HCT116 (cell line): ENCODE results near the gene SLC44A1. TPM values are rescaled to one million over a fixed set of nuclear protein-coding genes. Genes with fewer than 3 reads are reported as not detected.

Source experiments
- ATAC-seq: fragments of 200-7000 bp; cut with Tn5 transposase; 2 replicates; pipeline ENCODE4 v1.9.1; 2020; ENCODE audit warnings: mild to moderate bottlenecking, moderate library complexity
- BruUV-seq: library from RNA; stranded (reverse); fragments of 400-500 nt; replicated peaks from 2 replicates; lab custom pipeline; 2021; lab: Mats Ljungman, UMichigan
- CTCF ChIA-PET: fragments of 300-600 bp; sonication (Branson Sonifier 250); formaldehyde crosslinking; loops from one replicate; lab custom pipeline; 2021; ENCODE audit warnings: antibody characterized with exemption; lab: Charles Lee
- POLR2A ChIA-PET: fragments of 300-600, 350-600 bp; sonication (Branson Sonifier 250); formaldehyde crosslinking; loops from one replicate; lab custom pipeline; 2021; ENCODE audit warnings: antibody characterized with exemption; lab: Charles Lee
- RAD21 ChIA-PET, 2 experiments: fragments of 300-600 bp; sonication (Branson Sonifier 250); formaldehyde crosslinking; loops; one replicate each; lab custom pipeline; 2023; ENCODE audit warnings: low total read pairs in 2 of 2; ENCODE audit not compliant: uncharacterized antibody in 2 of 2, unreplicated experiment in 2 of 2, low non-redundant PET in 1 of 2; lab: Charles Lee
- DNase-seq: peaks from one replicate; pipeline ENCODE4 v3.0.0-alpha.2; 2010; ENCODE audit warnings: low read depth, low spot score
- H2AFZ ChIP-seq: fragments of 200-600 bp; shearing (Covaris generic), sonication (generic); 2 replicates; pipeline ENCODE4 v1.6.1; 2017; ENCODE audit warnings: low read depth, mixed run types, mixed read lengths, antibody characterized with exemption, low read length; ENCODE audit not compliant: poor library complexity, severe bottlenecking
- H3K27ac ChIP-seq: 2 replicates; pipeline ENCODE4 v1.5.1; 2012; ENCODE audit warnings: low read depth, low read length
- H3K27me3 ChIP-seq: fragments of 200-600 bp; sonication (generic); 2 replicates; pipeline ENCODE4 v1.6.1; 2016; ENCODE audit warnings: mixed run types, low read length, mixed read lengths; ENCODE audit not compliant: insufficient read depth
- H3K36me3 ChIP-seq, 2 experiments: fragments of 200-500 bp in 1 of 2; fragments of 200-600 bp in 1 of 2; sonication (Bioruptor generic) in 1 of 2; sonication (generic) in 1 of 2; 2 replicates each; pipeline versions ENCODE4 v1.5.1 to v1.6.1; 2014 to 2016; ENCODE audit warnings: low read length in 2 of 2, inconsistent platforms in 1 of 2, mixed read lengths in 1 of 2, mixed run types in 1 of 2; ENCODE audit not compliant: insufficient read depth in 2 of 2, control insufficient read depth in 1 of 2
- H3K4me1 ChIP-seq, 2 experiments: fragments of 200-600 bp in 1 of 2; sonication (generic) in 1 of 2; 2 replicates each; pipeline versions ENCODE4 v1.5.1 to v1.6.1; 2012 to 2017; ENCODE audit warnings: low read length in 2 of 2, inconsistent platforms in 1 of 2, mild to moderate bottlenecking in 1 of 2, mixed read lengths in 1 of 2, mixed run types in 1 of 2, moderate library complexity in 1 of 2; ENCODE audit not compliant: insufficient read depth in 2 of 2, control insufficient read depth in 1 of 2
- H3K4me2 ChIP-seq: fragments of 200-600 bp; sonication (generic); 2 replicates; pipeline ENCODE4 v1.6.1; 2017; ENCODE audit warnings: mixed run types, low read length, mixed read lengths
- H3K4me3 ChIP-seq, 2 experiments: fragments of 200-600 bp in 1 of 2; sonication (generic) in 1 of 2; replicated peaks in 1 of 2; 2 replicates each; pipeline ENCODE4 v1.5.1; 2011 to 2016; ENCODE audit warnings: low read length in 2 of 2, control low read depth in 1 of 2, low read depth in 1 of 2, mild to moderate bottlenecking in 1 of 2, mixed read lengths in 1 of 2, mixed run types in 1 of 2
- H3K79me2 ChIP-seq: fragments of 200-600 bp; sonication (generic); 2 replicates; pipeline ENCODE4 v1.6.1; 2017; ENCODE audit warnings: mild to moderate bottlenecking, mixed run types, low read length, moderate library complexity, mixed read lengths; ENCODE audit not compliant: insufficient read depth
- H3K9ac ChIP-seq: fragments of 200-600 bp; sonication (generic); 2 replicates; pipeline ENCODE4 v1.6.1; 2016; ENCODE audit warnings: low read length, mixed read lengths
- H3K9me2 ChIP-seq: fragments of 200-600 bp; sonication (generic), shearing (Covaris generic); 2 replicates; pipeline ENCODE4 v1.6.1; 2017; ENCODE audit warnings: mixed run types, mild to moderate bottlenecking, moderate library complexity; ENCODE audit not compliant: insufficient read depth
- H3K9me3 ChIP-seq, 2 experiments: fragments of 200-500 bp in 1 of 2; fragments of 200-600 bp in 1 of 2; sonication (Bioruptor generic) in 1 of 2; sonication (generic) in 1 of 2; 2 replicates each; pipeline ENCODE4 v1.6.1; 2014 to 2017; ENCODE audit warnings: low read length in 2 of 2, mixed read lengths in 2 of 2, inconsistent platforms in 1 of 2, low read depth in 1 of 2, mild to moderate bottlenecking in 1 of 2, mixed run types in 1 of 2, moderate library complexity in 1 of 2; ENCODE audit not compliant: control insufficient read depth in 1 of 2, insufficient read depth in 1 of 2
- H4K20me1 ChIP-seq: fragments of 200-600 bp; sonication (generic), shearing (Covaris generic); 2 replicates; pipeline ENCODE4 v1.6.1; 2017; ENCODE audit warnings: mixed run types, mild to moderate bottlenecking, moderate library complexity; ENCODE audit not compliant: insufficient read depth
- CEBPB ChIP-seq: IDR thresholded peaks from 2 replicates; pipeline ENCODE4 v1.6.1; 2012; ENCODE audit warnings: low read depth
- ELF1 ChIP-seq: IDR thresholded peaks from 2 replicates; pipeline ENCODE4 v1.6.1; 2012; ENCODE audit warnings: low read depth, borderline replicate concordance
- EZH2 ChIP-seq: fragments of 200-600 bp; sonication (generic); IDR thresholded peaks from 2 replicates; pipeline ENCODE4 v1.6.1; 2017; ENCODE audit warnings: antibody characterized with exemption, mixed run types
- EZH2phosphoT487 ChIP-seq: fragments of 200-600 bp; IDR thresholded peaks from 2 replicates; pipeline ENCODE4 v1.6.1; 2018; ENCODE audit warnings: antibody characterized with exemption, borderline replicate concordance
- FOSL1 ChIP-seq: IDR thresholded peaks from 2 replicates; pipeline ENCODE4 v1.6.1; 2012; ENCODE audit warnings: low read depth
- POLR2A ChIP-seq: IDR thresholded peaks from 2 replicates; pipeline ENCODE4 v1.7.0; 2011; ENCODE audit warnings: borderline replicate concordance; ENCODE audit not compliant: insufficient read depth, insufficient read length; ENCODE audit errors: extremely low read depth
- POLR2AphosphoS5 ChIP-seq: IDR thresholded peaks from 2 replicates; pipeline ENCODE4 v1.6.1; 2011; ENCODE audit warnings: mild to moderate bottlenecking, low read depth, low read length, moderate library complexity
- RAD21 ChIP-seq: IDR thresholded peaks from 2 replicates; pipeline ENCODE4 v1.6.1; 2012; ENCODE audit warnings: low read depth, mild to moderate bottlenecking
- SIN3A ChIP-seq: IDR thresholded peaks from 2 replicates; pipeline ENCODE4 v1.6.1; 2012; ENCODE audit warnings: low read depth
- SRF ChIP-seq: IDR thresholded peaks from 2 replicates; pipeline ENCODE4 v1.6.1; 2012; ENCODE audit warnings: low read depth
- TCF7L2 ChIP-seq: IDR thresholded peaks from 2 replicates; pipeline ENCODE4 v1.7.0; 2011; ENCODE audit warnings: borderline replicate concordance, inconsistent platforms; ENCODE audit not compliant: insufficient read depth, insufficient read length; ENCODE audit errors: extremely low read depth
- YY1 ChIP-seq: IDR thresholded peaks from 2 replicates; pipeline ENCODE4 v1.6.1; 2011; ENCODE audit warnings: low read length, low read depth, moderate library complexity, mild to moderate bottlenecking; ENCODE audit not compliant: insufficient replicate concordance; ENCODE audit errors: extremely low read depth
- ZNF274 ChIP-seq: fragments of 200-500 bp; sonication (Bioruptor generic); IDR thresholded peaks from 2 replicates; pipeline ENCODE4 v1.6.1; 2014; ENCODE audit warnings: mild to moderate bottlenecking, low read depth, low read length, inconsistent platforms
- intact Hi-C: fragments of 100-400 bp; cut with micrococcal nuclease; formaldehyde crosslinking; loops from 2 replicates; pipeline ENCODE4 v1.10.0; 2022
- total RNA-seq: library from RNA; stranded (reverse); gene quantifications from one replicate; pipeline ENCODE4 v1.2.1, GENCODE V29; 2021; ENCODE audit not compliant: unreplicated experiment
- TF ChIP-seq, protein P1 (sequence below): IDR thresholded peaks from 2 replicates; pipeline ENCODE4 v1.6.1; 2012

SLC44A1 gene
- total RNA-seq, 1 experiment from 2014 or later: 44.1 TPM

- Histone ChIP-seq H3K4me3 (no peak overlapping the region), H3K4me1 (no peaks in the 10 kb centered on the region), H2AFZ (no peak overlapping the region), H3K36me3 (no peaks in the 10 kb centered on the region), H3K9me3 (no peaks in the 10 kb centered on the region), H4K20me1 (no peaks in the 10 kb centered on the region), H3K79me2 (no peaks in the 10 kb centered on the region), H3K27me3 (no peaks in the 10 kb centered on the region), H3K9me2 (no peaks in the 10 kb centered on the region), H3K9ac (no peak overlapping the region), H3K4me2 (no peak overlapping the region), H3K27ac (no peak overlapping the region)
- BruUV-seq: no TSS peak
- ChIA-PET CTCF (no interaction called here), RAD21 (no interaction called here), POLR2A (no interaction called here)
- intact Hi-C loops: no loop called here
- ATAC-seq (no peak), DNase-seq (no peak)
- TF ChIP-seq EZH2phosphoT487: no peak
- TF ChIP-seq, protein P1, sequence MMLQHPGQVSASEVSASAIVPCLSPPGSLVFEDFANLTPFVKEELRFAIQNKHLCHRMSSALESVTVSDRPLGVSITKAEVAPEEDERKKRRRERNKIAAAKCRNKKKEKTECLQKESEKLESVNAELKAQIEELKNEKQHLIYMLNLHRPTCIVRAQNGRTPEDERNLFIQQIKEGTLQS: no peak
These were observed 176.7 kb downstream of the SLC44A1 start for GRCh38 chr9:105421154-105421553.

DNA sequence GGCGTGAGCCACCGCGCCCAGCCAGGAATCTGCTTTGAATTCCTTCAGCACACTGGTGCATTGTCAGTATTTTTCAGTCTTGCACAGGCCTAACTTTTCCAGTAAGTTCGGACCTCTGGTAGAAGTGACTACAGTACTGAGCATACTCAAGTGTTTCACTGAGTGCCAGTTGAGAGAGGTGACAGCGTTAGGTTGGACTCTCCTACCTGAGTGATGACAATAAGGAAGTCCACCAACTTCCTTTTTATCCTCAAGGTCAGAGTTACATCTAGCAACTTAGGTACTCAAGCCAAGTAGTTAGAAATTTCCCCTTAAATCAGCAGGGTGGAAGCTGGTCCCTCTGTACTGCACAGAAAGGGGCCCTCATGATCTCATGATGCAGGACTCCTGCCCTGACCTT lies 177.4 kb downstream of the SLC44A1 start:
- DNase-seq: no peak
- no peaks in the 10 kb centered on the region for H3K79me2 ChIP-seq
- no peaks in the 10 kb centered on the region for H3K36me3 ChIP-seq
- H3K27me3 ChIP-seq: no peaks in the 10 kb centered on the region
- POLR2A ChIA-PET: no interaction called here
- intact Hi-C loops: no loop called here
- no peak for ATAC-seq
- no TSS peak for BruUV-seq
- no peaks in the 10 kb centered on the region for H3K9me2 ChIP-seq
- H3K9me3 ChIP-seq: no peaks in the 10 kb centered on the region
- no peak overlapping the region for H3K4me2 ChIP-seq
- CTCF ChIA-PET: no interaction called here
- H3K9ac ChIP-seq: no peak overlapping the region
- H3K27ac ChIP-seq: no peak overlapping the region
- no peak for TF ChIP-seq SRF
- no peak for TF ChIP-seq FOSL1
- TF ChIP-seq CEBPB: no peak
- no peak for TF ChIP-seq ZNF274
- TF ChIP-seq, protein P1: no peak
- TF ChIP-seq POLR2AphosphoS5: no peak
- no peak for TF ChIP-seq EZH2
- no peak for TF ChIP-seq RAD21
- TF ChIP-seq ELF1: no peak
- TF ChIP-seq TCF7L2: no peak
- no peak for TF ChIP-seq POLR2A
- no peak for TF ChIP-seq SIN3A
- TF ChIP-seq YY1: no peak
- H3K4me1 ChIP-seq: no peaks in the 10 kb centered on the region
- RAD21 ChIA-PET: interaction anchor here in 1 of 2 experiments (0.7 kb wide), 1 partner anchor 618 kb away, joined by 5 read pairs; no protein-coding TSS in a partner anchor
- H4K20me1 ChIP-seq: no peaks in the 10 kb centered on the region
- H3K4me3 ChIP-seq: no peak overlapping the region
- no peak overlapping the region for H2AFZ ChIP-seq
